OCI-M1 (cell line): Measurements from ENCODE around the gene SEC23B.
A peak's percentile ranks its signal among the peaks of the same experiment; 100 is the strongest.

Experiments used
- DNase-seq: peaks from one replicate; lab custom pipeline; 2025; lab: John Stamatoyannopoulos, UW

SEC23B gene

DNA sequence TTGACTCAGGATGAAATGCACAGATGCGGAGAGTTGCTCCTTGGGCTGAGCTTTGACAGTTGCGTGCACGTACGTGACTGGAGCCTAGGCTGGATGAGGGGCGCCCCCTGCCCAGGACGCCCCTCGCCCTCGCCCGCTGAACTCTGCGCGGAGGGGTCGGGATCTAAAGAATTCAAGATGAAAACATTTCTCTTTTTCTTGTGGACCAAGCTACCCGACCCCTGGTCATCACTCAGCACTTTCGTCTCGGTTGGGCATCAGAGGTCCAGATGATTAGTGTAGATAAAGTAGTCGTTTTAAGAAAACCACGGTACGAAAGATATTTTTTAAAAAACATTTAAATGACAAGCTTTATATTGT, 80.8 kb downstream of the SEC23B start:
- peak; percentile 37 for DNase-seq

GRCh38 chr20:18589941-18590674, 82.4 kb downstream of the SEC23B start:
- DNase-seq, result peak; percentile 26

DNA sequence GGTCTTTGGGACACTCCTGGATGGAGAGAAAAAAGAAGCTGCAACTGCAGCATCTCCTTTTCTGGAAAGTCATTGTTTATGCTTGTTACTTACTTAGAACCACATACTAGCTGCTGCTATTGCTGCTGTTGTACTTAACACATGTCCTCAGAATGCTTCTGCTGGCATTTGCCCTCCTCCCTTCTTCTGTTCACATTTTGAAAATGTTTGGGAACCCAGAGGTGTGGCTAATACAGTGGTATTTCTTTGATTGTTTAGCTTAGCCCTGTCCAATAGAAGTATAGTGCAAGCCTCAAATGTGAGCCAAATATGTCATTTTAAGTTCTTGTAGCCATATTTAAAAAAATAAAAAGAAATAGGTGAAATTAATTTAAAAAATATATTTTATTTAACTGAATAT, 88.5 kb downstream of the SEC23B start:
- no peak for DNase-seq

DNA sequence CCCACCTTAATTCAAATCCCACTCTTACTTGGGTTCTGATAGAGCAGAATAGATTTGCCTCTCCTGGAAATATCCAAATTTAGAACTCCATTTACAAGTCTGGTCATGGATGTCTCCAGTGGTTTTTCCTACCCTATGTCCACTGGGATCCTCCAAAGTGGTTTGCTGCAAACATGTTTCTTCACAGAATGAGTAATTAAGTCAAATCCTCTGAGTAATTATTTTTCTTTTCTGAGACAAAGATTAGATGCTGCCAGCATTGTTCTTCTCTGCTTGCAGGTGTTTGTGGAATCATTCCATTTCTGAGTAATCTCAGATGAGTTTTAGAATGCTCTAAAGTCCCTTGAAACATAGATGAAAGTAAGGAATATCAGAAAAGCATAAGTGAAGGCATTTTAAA, 102.0 kb downstream of the SEC23B start:
- DNase-seq, result no peak
